Astrocyte (in vitro differentiated cells and primary cell): ENCODE measurements around the gene PTPRE. TPM values are rescaled to one million over a fixed set of nuclear protein-coding genes. Genes with fewer than 3 reads are reported as not detected.

Experiments
- DNase-seq: peaks from one replicate; pipeline ENCODE4 v3.0.0-alpha.2; 2010; ENCODE audit warnings: low read depth
- FAIRE-seq: peaks from 2 replicates; lab custom pipeline; 2011; peaks lifted over from hg19 to GRCh38; lab: Jason Lieb, UNC
- H2AFZ ChIP-seq: 2 replicates; pipeline ENCODE4 v1.6.0; 2012; ENCODE audit warnings: low read depth, low read length, inconsistent platforms
- H3K27ac ChIP-seq: 2 replicates; pipeline ENCODE4 v1.5.1; 2011; ENCODE audit warnings: low read depth, low read length, inconsistent platforms
- H3K27me3 ChIP-seq: 2 replicates; pipeline ENCODE4 v1.6.0; 2011; ENCODE audit warnings: low read length, inconsistent platforms; ENCODE audit not compliant: insufficient read depth
- H3K36me3 ChIP-seq: 2 replicates; pipeline ENCODE4 v1.5.1; 2011; ENCODE audit warnings: low read length, inconsistent platforms; ENCODE audit not compliant: insufficient read depth
- H3K4me1 ChIP-seq: 2 replicates; pipeline ENCODE4 v1.5.1; 2011; ENCODE audit warnings: low read length, inconsistent platforms; ENCODE audit not compliant: insufficient read depth
- H3K4me2 ChIP-seq: 2 replicates; pipeline ENCODE4 v1.6.0; 2012; ENCODE audit warnings: low read length, inconsistent platforms
- H3K4me3 ChIP-seq: 2 replicates; pipeline ENCODE4 v1.5.1; 2011; ENCODE audit warnings: low read depth, mild to moderate bottlenecking, low read length, inconsistent platforms; ENCODE audit not compliant: insufficient read depth
- H3K79me2 ChIP-seq: 2 replicates; pipeline ENCODE4 v1.6.0; 2012; ENCODE audit warnings: mild to moderate bottlenecking, low read length, inconsistent platforms; ENCODE audit not compliant: insufficient read depth
- H3K9ac ChIP-seq: 2 replicates; pipeline ENCODE4 v1.6.0; 2012; ENCODE audit warnings: mild to moderate bottlenecking, low read length, inconsistent platforms
- H3K9me3 ChIP-seq: 2 replicates; pipeline ENCODE4 v1.5.1; 2012; ENCODE audit warnings: low read depth, mild to moderate bottlenecking, low read length, inconsistent platforms; ENCODE audit not compliant: insufficient read depth
- H4K20me1 ChIP-seq: 2 replicates; pipeline ENCODE4 v1.6.0; 2012; ENCODE audit warnings: low read length, inconsistent platforms; ENCODE audit not compliant: insufficient read depth
- H3K27ac Mint-ChIP-seq: one replicate; pipeline ENCODE4 v1.8.0; 2021; ENCODE audit warnings: mild to moderate bottlenecking, mixed read lengths; ENCODE audit not compliant: unreplicated experiment
- H3K27me3 Mint-ChIP-seq: one replicate; pipeline ENCODE4 v1.8.0; 2021; ENCODE audit warnings: low read depth, mixed read lengths; ENCODE audit not compliant: unreplicated experiment
- H3K36me3 Mint-ChIP-seq: one replicate; pipeline ENCODE4 v1.8.0; 2021; ENCODE audit warnings: low read depth, mixed read lengths; ENCODE audit not compliant: unreplicated experiment
- H3K4me1 Mint-ChIP-seq: one replicate; pipeline ENCODE4 v1.8.0; 2021; ENCODE audit warnings: low read depth, mixed read lengths; ENCODE audit not compliant: unreplicated experiment
- H3K4me3 Mint-ChIP-seq: one replicate; pipeline ENCODE4 v1.8.0; 2021; ENCODE audit warnings: mild to moderate bottlenecking, moderate library complexity, mixed read lengths; ENCODE audit not compliant: unreplicated experiment
- H3K9me3 Mint-ChIP-seq: one replicate; pipeline ENCODE4 v1.8.0; 2021; ENCODE audit warnings: mild to moderate bottlenecking, mixed read lengths; ENCODE audit not compliant: unreplicated experiment
- CTCF ChIP-seq: IDR thresholded peaks from 2 replicates; pipeline ENCODE4 v1.5.1; 2011; ENCODE audit warnings: low read depth, mild to moderate bottlenecking, inconsistent platforms, low read length, moderate library complexity; ENCODE audit not compliant: insufficient read depth
- EZH2 ChIP-seq: IDR thresholded peaks from 2 replicates; pipeline ENCODE4 v1.6.1; 2012; ENCODE audit warnings: mild to moderate bottlenecking, low read length, inconsistent platforms; ENCODE audit not compliant: insufficient read depth
- total RNA-seq: library from RNA; stranded (reverse); gene quantifications from 2 replicates; pipeline ENCODE4 v1.2.1, GENCODE V29; 2021

PTPRE gene
- total RNA-seq, 1 donor from 2014 or later = 14.1 TPM

GRCh38 chr10:127984945-127985344, 78.0 kb downstream of the PTPRE start:
- Mint-ChIP-seq H3K27ac (no peak overlapping the region), H3K4me1 (peaks cover 24% of the 10 kb centered on the region), H3K27me3 (no peaks in the 10 kb centered on the region), H3K36me3 (peaks cover 11% of the 10 kb centered on the region), H3K4me3 (no peak overlapping the region), H3K9me3 (peaks cover 5% of the 10 kb centered on the region)
- Histone ChIP-seq H3K4me1 (peaks cover 18% of the 10 kb centered on the region), H3K9me3 (no peaks in the 10 kb centered on the region), H3K36me3 (no peaks in the 10 kb centered on the region), H3K9ac (no peak overlapping the region), H4K20me1 (no peaks in the 10 kb centered on the region), H3K79me2 (no peaks in the 10 kb centered on the region), H2AFZ (no peak overlapping the region), H3K4me2 (no peak overlapping the region), H3K27ac (no peak overlapping the region), H3K4me3 (no peak overlapping the region), H3K27me3 (no peaks in the 10 kb centered on the region)
- FAIRE-seq = no peak
- DNase-seq = no peak
- TF ChIP-seq CTCF = no peak
- TF ChIP-seq EZH2 = no peak

- peak overlapping the region; percentile 5 for H3K27ac Mint-ChIP-seq
- H2AFZ ChIP-seq = no peak overlapping the region
- H3K36me3 ChIP-seq = no peaks in the 10 kb centered on the region
- peaks cover 41% of the 10 kb centered on the region for H3K4me1 Mint-ChIP-seq
- no peak overlapping the region for H3K4me3 ChIP-seq
- H3K36me3 Mint-ChIP-seq = peaks cover 10% of the 10 kb centered on the region
- no peaks in the 10 kb centered on the region for H3K9me3 Mint-ChIP-seq
- H3K4me2 ChIP-seq = peak overlapping the region; percentile 10
- H3K27me3 ChIP-seq = no peaks in the 10 kb centered on the region
- TF ChIP-seq EZH2 = no peak
- TF ChIP-seq CTCF = no peak
- peak; percentile 43 for DNase-seq
- no peaks in the 10 kb centered on the region for H3K9me3 ChIP-seq
- H3K4me1 ChIP-seq = peaks cover 36% of the 10 kb centered on the region
- peak overlapping the region; percentile 21 for H3K27ac ChIP-seq
- peak overlapping the region; percentile 28 for H3K4me3 Mint-ChIP-seq
- no peak overlapping the region for H3K9ac ChIP-seq
- no peaks in the 10 kb centered on the region for H3K27me3 Mint-ChIP-seq
- no peaks in the 10 kb centered on the region for H4K20me1 ChIP-seq
- H3K79me2 ChIP-seq = no peaks in the 10 kb centered on the region
- FAIRE-seq = no peak
Measured at GRCh38 chr10:127986531-127987466, 79.9 kb downstream of the PTPRE start.
